Subcutaneous adipose tissue (tissue), 4 donors: ENCODE data around the gene SGCA. TPM values are rescaled to one million over a fixed set of nuclear protein-coding genes. Genes with fewer than 3 reads are reported as not detected.

Experiments used
- CTCF ChIP-seq: fragments of 450-650 bp; IDR thresholded peaks from one replicate; pipeline ENCODE4 v1.5.1; 2016; ENCODE audit warnings: low read depth, mild to moderate bottlenecking, control low read depth, antibody characterized with exemption, moderate library complexity
- total RNA-seq, 4 donors: library from RNA; depleted of rRNA; stranded (reverse); fragments of >200 nt; gene quantifications; one replicate each; pipeline ENCODE4 v1.1.0, GENCODE V29; 2016

Gene SGCA
- total RNA-seq, 4 donors from 2014 or later, result 4.4 TPM; not detected in 3

DNA sequence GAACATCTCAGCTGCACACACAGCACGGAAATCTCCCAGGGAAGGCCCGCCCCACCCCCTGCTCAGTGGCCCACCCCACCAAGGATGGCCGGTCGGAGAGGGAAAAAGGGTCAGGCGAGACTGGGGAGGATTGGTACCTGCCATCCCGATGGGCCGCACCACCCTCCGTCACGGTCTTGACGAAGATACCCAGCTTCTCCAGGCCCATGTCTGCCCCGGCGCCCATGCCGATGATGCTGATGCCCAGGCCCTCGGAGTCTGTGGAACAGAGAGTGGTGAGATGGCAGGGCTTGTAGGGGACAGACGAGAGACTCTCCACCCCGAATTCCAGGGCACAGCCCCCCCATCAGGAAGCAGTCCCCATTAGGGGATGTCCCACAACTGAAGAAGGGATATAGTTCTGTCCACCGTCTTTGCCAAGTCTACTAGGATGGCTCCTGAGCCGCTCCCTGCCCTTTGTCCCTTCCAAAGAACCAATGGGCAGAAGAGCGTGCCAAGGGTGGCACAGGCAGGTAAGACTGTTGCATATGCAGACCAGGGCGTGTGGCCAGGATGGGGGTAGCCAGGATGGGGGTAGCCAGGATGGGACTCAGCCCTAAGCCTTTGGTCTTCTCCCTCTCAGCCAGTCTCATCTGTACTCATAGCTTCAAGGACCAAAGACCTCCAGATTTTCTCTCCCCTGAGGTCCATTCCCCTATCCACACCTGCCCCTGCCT is 22.2 kb upstream of the SGCA start:
- no peak for TF ChIP-seq CTCF

- no peak for TF ChIP-seq CTCF
Measured at GRCh38 chr17:50144355-50144754, 21.4 kb upstream of the SGCA start.

GRCh38 chr17:50144845-50145531 is 20.8 kb upstream of the SGCA start:
- TF ChIP-seq CTCF, result no peak

- TF ChIP-seq CTCF, result no peak
Measured at GRCh38 chr17:50145532-50146229, 20.1 kb upstream of the SGCA start.

DNA sequence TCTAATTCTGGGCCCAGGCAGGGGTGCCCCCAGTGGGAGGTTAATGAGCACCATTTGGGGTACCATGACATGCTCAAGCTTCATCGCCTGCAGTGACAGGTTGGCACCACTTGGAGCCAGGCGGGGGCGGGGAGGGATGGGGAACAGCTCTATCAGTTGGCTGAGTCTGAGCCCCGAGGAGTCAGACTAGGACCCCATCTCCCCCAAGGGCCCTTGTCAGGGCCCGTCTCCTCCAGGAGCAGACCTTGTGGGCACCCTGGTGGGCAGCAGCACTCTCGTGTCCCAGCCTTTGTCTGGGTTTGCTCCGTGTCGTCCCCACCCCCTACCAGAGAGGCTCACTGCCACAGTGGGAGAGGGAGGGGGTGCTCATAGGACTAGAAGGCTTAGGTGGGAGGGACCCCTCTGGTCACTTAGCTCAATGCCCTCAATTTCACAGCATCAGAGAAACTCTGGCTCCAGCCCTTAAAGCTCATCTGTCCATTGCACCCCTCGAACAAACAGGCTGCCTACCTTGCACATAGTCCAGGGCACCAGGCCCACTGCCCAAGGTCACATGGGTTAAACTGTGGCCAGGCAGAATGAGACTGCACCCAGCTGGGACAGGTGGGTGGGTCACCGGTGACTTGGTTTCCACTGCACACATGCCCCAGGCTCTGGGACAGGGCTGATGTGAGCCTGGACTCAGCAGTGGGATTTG is 19.4 kb upstream of the SGCA start:
- no peak for TF ChIP-seq CTCF

GRCh38 chr17:50146927-50147665 is 18.7 kb upstream of the SGCA start:
- no peak for TF ChIP-seq CTCF
